SHP77 (cell line): ENCODE results near the gene EFCAB8.

Experiments used
- DNase-seq, 2 experiments: peaks; one replicate each; lab custom pipeline; 2025; lab: John Stamatoyannopoulos, UW

Gene EFCAB8

DNA sequence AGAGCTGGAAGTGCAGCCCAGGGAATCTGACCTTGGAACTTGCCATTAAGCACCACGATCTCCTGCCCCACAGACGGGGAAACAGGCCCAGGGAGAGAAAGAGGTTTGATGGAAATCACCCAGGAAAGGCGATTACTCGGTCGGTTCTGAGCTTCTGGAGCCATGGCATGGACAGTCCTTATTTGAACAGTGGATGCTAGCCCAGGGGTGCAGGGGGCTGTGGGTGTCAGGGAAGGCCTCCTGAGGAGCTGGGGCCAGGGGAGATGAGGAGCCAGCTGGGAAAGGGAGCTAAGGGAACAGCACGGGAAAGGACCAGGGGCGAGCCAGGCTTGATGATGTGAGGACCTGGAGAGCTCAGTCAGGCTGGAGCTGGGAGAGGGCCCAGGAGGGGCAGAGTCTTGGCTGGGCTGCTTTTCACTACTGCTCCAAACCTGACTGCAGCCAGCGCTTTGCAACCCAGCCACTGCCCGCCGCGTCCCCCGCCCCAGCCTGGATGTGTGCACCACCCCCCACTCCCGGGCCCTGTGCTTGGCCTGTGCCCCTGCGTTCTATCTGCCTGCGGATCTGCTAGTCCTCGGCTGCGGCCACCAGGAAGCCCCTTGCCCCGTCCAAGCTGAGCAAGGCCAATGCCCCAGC lies 127.7 kb downstream of the EFCAB8 start:
- DNase-seq = no peak

DNA sequence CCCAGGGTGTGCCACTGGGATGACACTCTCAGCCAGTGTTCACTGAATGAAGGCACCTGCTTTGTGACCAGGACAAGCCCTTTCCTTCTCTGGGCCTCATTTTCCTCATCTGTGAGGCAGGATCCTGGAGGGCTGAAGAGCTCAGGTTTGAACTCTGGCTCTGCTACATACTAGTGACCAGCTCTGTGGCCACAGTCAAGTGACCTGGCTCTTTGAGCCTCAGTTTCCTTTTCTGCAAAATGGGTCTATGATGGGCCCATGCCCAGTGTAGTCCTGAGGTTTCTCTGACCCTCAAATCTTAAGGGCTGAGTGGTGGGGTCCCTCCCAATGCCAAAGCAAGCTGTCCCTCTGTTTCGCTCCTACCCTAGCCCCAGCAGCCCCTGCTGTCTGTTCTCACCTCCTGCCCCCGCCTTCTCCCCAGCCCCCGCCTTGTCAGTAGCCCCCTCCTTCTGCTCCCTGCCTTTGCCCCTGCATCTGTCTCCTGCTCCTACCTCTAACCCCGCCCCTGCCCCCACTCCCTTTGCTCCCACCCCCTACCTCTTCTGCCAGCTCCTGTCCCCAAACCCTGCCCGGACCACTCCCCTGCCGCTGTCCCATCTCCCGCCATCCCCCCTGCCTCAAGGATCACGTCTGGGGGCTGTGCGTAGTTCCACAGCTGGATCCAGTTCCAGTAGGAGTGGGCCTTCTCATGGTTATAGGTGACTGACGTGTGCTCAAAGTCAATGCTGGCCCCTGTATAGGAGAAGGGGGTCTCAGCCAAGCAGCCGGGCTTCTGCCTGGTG lies 128.5 kb downstream of the EFCAB8 start:
- DNase-seq = no peak

DNA sequence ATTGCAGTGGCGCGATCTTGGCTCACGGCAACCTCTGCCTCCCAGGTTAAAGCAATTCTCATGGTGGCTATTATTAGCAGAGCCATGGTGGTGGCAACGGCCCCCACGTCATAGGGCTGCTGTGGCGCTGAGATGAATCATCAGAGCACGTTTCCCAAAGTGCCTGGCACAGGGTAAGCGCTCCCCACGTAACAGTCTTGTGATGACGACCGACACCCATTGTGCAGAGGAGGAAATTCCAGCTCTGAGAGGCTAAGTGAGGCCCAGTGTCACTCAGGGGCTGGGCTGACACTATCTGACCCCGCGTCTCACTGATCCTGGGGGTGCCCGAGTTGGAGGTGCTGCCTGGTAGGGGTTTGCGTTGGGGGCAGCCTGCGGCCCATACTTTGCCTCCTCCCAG lies 129.3 kb downstream of the EFCAB8 start:
- no peak for DNase-seq

DNA sequence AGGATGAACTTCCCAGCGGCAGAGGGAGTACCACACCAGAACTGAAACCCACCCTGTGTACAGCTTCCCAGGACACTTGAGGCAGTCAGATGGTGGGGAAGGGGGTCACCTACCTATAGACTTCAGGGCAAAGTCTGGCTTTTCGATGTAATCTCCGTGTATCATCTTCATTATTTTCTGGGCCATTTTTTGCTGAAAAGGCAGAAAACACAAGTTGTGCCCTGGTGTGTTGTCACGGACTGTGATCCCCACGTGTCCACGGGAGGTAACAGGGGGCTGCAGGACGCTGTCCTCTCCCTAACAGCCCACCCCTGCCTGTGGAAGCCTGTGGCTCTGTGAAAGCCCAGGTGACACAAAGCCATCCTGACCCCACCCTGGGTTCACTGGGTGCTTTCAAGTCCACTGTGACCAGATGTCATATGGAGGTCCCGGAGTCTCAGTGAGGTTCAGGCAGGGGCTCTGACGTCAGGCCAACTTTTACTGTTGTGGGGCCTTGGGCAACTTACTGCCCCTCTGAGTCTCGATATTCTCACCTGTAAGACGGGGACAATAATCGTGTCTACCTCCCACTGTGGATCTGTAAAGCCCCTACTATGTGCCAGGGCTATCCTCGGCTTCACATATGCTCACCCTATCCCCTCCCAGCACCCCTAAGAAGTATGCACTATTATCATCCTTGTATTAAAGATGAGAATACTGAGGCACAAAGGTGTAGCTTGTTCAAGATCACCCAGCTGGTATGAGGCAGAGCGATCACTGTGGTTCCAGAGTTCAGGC lies 131.0 kb downstream of the EFCAB8 start:
- no peak for DNase-seq

- no peak for DNase-seq
These were observed 131.7 kb downstream of the EFCAB8 start for GRCh38 chr20:32990426-32990825.

- no peak for DNase-seq
These were observed 132.7 kb downstream of the EFCAB8 start for GRCh38 chr20:32991383-32991782.

DNA sequence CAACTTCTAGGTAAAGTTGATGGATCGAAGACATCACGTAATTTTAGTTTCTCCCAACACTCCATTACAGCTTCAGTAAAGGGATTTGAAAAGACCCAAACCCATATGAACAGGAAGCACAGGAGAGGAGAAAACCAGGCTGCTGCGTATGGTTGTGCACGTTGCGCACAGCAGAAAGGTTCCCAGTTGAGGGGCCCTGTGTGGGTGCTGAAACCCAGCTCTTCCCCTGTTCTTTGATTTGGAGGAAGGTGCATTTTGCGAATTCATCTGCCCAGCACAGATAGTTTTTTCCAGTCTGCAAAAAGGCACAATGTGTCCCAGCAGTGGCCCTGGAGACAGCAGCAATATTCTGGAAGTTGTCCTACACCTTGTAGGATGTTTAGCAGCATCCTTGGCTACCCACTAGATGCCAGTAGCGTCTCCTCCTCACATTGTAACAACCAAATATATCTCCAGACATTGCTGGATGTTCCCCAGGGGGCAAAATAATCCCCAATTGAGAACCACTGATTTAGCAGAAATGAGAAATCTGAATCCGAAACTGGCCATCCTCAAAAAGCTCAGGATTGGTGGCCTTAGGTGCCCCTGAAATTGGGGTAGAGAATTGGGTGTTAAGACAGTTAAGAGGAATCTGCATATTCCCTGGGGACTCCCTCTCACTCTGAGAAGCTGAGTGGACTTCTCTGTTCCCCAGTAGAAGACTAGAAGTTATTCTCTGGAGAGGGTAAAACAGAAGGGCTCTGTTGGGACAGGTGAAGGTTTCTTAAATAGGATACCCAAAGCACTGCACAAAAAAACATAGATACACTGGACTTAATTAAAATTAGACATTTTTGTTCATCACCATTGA lies 133.3 kb downstream of the EFCAB8 start:
- DNase-seq = no peak

DNA sequence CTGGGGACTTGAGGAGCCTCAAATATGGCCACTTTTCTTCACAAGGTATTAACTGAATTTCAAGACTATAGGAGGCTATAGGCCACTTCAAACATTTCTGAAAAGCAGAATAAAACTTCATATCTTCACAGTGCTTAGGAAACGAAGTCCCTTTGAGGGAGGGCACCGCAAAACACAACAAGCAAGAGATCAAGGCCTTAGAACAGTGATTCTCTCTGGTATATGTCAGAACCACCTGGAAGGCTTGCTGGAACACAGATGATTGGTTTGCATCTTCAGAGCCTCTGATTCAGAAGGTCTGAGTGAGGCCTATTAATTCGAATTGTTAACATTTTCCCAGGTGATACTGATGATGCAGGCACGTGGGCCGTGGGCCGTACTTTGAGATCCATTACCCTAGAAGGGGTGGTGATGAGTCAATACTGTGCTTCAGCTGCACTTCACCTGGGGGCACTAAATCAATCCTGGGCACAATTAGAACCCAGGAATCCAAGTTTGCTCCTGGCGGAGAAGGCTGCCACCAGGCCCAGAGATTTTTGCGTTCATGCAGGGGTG lies 134.8 kb downstream of the EFCAB8 start:
- DNase-seq = no peak

- no peak for DNase-seq
These were observed 137.1 kb downstream of the EFCAB8 start for GRCh38 chr20:32995802-32996201.

DNA sequence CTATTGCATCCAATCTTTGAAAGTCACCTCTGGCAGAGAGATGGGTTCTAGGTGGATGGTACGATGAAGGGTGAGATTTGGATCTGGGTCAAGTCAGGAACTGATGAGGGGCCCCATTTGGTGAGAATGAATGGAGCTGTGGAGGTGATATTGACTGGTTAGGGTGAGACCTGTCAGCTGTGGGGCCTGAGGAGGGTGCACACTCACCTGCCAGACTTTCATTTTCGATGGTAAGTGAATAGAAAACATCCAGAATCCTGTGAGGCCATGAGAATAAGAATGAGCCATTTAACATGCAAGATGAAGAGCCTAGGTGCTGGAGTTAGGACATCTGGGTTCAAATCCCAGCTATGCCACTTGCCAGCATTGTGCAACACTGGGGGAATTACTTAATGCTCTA lies 138.7 kb downstream of the EFCAB8 start:
- no peak for DNase-seq

GRCh38 chr20:32999603-33000250 lies 141.0 kb downstream of the EFCAB8 start:
- DNase-seq = no peak

DNA sequence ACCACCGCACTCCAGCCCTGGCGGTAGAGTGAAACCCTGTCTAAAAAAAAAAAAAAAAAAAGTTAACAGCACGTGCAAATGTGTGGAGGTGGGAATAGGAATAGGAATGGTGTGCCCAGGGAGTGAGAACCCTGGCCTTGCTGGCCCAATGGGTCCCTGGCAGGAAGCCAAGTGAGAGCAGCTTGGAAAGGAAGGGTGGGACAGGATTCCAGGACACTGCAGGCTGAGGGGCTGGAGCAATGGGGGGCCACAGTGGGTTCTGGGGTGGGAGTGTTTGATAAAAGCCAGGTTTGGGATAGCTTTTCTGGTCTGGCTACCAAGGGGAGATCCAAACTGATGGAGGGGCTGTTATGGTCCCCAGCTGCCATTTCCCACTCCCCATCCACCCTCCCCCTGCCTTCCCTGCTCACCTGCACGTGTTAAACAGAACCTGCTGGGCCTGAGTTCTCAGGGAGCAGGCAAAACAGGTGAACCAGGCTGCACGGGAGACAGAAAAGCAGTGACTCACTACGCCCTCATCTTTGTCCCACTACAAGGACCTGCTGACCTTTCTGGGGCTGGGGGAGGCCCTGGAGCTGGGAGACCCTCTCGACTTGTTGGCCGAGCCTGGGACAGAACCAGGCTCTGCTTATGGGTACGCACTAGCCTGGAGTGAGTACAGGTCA lies 142.2 kb downstream of the EFCAB8 start:
- DNase-seq = no peak

DNA sequence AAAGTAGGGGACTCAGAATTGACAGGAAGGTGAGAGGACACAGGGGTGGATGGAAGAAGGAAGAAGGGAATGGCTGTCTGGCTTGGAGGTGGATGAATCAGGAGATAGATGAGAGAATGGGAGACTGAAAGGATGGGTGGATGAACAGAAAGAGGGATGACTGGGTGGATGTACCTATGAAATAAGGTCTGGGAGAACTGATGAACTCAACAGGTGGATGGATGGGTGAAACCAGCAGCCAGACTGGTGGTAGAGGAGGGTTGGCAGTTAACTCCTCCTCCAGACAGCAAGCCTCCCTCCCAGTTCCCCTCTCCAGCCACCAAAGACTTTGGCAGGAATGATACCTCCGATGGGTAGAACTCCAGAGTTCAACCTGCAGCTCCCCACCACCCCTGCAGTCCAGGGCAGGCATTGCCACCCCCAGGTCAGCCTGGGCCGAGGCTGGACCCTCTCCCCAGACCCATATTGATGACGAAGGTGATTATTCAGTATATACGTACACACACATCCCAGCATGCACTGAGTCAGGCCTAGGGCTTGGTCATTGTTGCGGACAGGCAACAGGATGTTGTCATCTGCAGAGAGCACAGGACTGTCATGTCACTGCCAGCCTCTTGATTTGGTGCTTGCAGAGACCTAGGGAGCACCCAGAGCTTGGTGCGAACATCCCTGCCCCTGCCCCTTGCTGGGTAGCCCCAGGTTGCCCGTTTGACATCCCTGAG lies 143.5 kb downstream of the EFCAB8 start:
- no peak for DNase-seq

- no peak for DNase-seq
These were observed 145.5 kb downstream of the EFCAB8 start, which contains the start of gene SUN5 for GRCh38 chr20:33004141-33004751. Gene SUN5 (minus strand): TSS chr20:33004433. CDS start chr20:33004340, 93 bp downstream.

- DNase-seq = peak in 1 of 2 experiments; percentile 25
These were observed 146.4 kb downstream of the EFCAB8 start for GRCh38 chr20:33005132-33005566.

DNA sequence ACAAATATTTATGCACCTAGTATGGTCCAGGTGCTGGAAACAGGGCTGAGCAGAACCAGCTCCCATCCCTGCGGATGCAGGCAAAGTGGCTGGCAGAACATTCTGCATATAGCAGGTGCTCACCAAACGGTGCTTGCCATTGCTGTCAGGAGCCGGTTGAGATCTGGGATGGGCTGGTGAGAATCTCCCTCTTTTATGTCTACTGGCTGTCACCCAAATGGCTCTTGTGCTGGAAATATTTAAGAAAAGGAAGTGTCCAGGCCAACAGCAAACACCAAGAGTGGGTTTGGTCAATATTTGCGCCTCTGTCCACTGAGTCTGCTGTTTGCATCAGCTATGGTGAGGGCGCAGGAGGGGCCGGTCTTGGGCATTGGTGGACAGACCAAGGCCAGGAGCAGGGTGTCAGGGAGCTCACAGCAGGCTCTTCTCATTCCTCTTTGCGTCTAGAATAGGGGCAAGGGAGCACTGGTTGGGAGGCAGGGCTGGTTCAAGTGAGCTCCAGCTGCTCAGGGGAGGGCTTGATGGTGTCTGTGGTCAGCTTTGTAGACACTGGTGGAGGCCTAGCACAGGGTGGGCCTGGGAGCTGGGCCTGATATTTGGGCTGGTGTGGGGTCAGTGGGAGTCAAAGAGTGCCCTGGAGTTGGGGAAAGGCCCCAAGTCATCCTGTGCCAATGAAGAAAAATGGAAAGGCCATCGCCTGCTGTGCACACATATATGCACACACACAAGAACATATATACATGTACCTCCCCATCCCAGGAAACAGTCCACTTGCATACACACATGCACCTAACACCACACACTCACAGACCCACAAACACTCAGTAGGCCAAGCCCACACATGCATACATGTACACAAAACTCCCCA lies 147.4 kb downstream of the EFCAB8 start:
- peak in 1 of 2 experiments; percentile 11 for DNase-seq

DNA sequence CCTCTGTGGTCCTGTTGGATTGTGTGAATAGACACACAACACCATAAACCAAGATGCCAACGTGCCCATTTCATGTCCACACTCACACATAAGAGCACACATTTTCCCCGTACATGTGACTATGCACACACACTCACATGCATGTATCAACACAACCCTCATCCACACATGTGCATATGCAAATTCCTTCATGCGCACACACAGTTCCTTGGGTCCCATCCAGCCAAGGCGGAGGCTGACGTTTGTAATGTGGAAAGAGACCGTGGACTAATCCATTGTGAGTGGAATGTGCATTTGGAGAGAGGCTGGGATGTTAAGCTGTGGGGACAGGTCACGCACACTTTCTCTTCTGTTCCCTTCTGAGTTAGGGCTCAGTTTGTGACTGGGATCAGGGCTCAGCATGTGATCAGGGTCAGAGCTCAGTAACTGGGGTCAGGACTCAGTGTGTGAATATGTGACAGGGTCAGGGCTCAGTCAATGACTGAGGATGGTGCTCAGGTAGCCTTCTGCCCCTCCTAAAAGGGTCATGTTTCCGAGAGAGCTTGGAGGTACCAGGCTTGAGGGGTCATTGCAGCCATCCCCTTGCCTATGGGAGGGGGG lies 148.2 kb downstream of the EFCAB8 start:
- DNase-seq = no peak
